ENCODE results near the gene TGFBR3.

DNA sequence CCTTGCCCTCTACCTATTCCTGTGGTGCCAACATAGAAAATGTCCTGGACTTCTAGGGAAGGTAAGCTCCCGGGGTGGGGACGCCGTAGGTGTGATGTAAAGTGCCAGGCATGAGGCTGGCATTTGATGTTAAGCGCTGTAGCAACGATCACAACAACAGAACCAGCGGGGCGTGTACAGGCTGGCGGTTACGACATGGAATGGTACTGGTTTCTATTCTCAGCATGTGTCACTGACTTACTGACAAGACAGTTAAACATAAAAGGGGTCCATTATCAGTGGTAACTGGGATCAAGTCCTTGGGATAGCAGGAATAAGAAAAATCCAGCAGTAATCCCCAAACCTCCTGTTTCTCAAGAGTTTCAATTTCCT is 58.9 kb downstream of the TGFBR3 start:
- TF ChIP-seq, protein P1, sequence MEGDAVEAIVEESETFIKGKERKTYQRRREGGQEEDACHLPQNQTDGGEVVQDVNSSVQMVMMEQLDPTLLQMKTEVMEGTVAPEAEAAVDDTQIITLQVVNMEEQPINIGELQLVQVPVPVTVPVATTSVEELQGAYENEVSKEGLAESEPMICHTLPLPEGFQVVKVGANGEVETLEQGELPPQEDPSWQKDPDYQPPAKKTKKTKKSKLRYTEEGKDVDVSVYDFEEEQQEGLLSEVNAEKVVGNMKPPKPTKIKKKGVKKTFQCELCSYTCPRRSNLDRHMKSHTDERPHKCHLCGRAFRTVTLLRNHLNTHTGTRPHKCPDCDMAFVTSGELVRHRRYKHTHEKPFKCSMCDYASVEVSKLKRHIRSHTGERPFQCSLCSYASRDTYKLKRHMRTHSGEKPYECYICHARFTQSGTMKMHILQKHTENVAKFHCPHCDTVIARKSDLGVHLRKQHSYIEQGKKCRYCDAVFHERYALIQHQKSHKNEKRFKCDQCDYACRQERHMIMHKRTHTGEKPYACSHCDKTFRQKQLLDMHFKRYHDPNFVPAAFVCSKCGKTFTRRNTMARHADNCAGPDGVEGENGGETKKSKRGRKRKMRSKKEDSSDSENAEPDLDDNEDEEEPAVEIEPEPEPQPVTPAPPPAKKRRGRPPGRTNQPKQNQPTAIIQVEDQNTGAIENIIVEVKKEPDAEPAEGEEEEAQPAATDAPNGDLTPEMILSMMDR (IDR thresholded peaks at IDR 0.05), result no peak
- TF ChIP-seq EP300 (IDR thresholded peaks at IDR 0.05; ENCODE audit: low read depth), result peak; percentile 62
- TF ChIP-seq POLR2AphosphoS5 (IDR thresholded peaks at IDR 0.05), result peak; percentile 24 to 75 (median 54)
- no peak for TF ChIP-seq POLR2A (IDR thresholded peaks at IDR 0.05)
